Naive thymus-derived CD8-positive, alpha-beta T cell (primary cell): ENCODE data around the gene ETFBKMT. TPM values are rescaled to one million over a fixed set of nuclear protein-coding genes. Genes with fewer than 3 reads are reported as not detected.

Source experiments
- ATAC-seq, 2 donors: fragments of 150-1000 bp; cut with Tn5 transposase in 1 of 2; sonication (Bioruptor Pico), chemical (Tn5 transposase) in 1 of 2; 1 replicate in 1 of 2; 2 replicates in 1 of 2; pipeline ENCODE4 v1.10.0; 2021; ENCODE audit warnings: mild to moderate bottlenecking in 2 of 2, moderate library complexity in 2 of 2
- POLR2A ChIA-PET: fragments of 350-600 bp; sonication (Branson Sonifier 250); formaldehyde crosslinking; loops from one replicate; lab custom pipeline; 2021; ENCODE audit warnings: antibody characterized with exemption; lab: Charles Lee
- DNase-seq, 10 donors: peaks; one replicate each; pipeline versions ENCODE4 v3.0.0 to v3.0.0-alpha.2; 2020 to 2022
- H3K27ac Mint-ChIP-seq, 10 donors: one replicate each; pipeline ENCODE4 v1.8.0; 2020 to 2022; ENCODE audit warnings: mild to moderate bottlenecking in 10 of 10, mixed read lengths in 10 of 10, moderate library complexity in 4 of 10, inconsistent platforms in 1 of 10
- H3K27me3 Mint-ChIP-seq, 5 donors: one replicate each; pipeline ENCODE4 v1.8.0; 2021 to 2022; ENCODE audit warnings: mixed read lengths in 5 of 5
- H3K36me3 Mint-ChIP-seq, 3 donors: one replicate each; pipeline ENCODE4 v1.8.0; 2020 to 2022; ENCODE audit warnings: mixed read lengths in 3 of 3, mild to moderate bottlenecking in 2 of 3, inconsistent platforms in 1 of 3
- H3K4me1 Mint-ChIP-seq, 4 donors: one replicate each; pipeline ENCODE4 v1.8.0; 2021 to 2022; ENCODE audit warnings: mixed read lengths in 4 of 4
- H3K4me3 Mint-ChIP-seq, 10 donors: one replicate each; pipeline ENCODE4 v1.8.0; 2020 to 2022; ENCODE audit warnings: mild to moderate bottlenecking in 10 of 10, mixed read lengths in 10 of 10, moderate library complexity in 6 of 10, inconsistent platforms in 1 of 10
- H3K9me3 Mint-ChIP-seq, 9 donors: one replicate each; pipeline ENCODE4 v1.8.0; 2020 to 2022; ENCODE audit warnings: mixed read lengths in 9 of 9, mild to moderate bottlenecking in 3 of 9, inconsistent platforms in 1 of 9, moderate library complexity in 1 of 9
- polyA plus RNA-seq, 3 donors: library from polyadenylated mRNA; unstranded; fragments of 300-500 nt; fragmentation: Illumina TruSeq; gene quantifications; one replicate each; pipeline ENCODE4 v1.2.3, GENCODE V29; 2021
- total RNA-seq, 8 experiments: library from RNA in 2 of 8; stranded (reverse) in 2 of 8; gene quantifications; one replicate each; pipeline ENCODE4 v1.2.3 and lab custom pipeline; 2021 to 2026

ETFBKMT gene, protein sequence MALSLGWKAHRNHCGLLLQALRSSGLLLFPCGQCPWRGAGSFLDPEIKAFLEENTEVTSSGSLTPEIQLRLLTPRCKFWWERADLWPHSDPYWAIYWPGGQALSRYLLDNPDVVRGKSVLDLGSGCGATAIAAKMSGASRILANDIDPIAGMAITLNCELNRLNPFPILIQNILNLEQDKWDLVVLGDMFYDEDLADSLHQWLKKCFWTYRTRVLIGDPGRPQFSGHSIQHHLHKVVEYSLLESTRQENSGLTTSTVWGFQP
- total RNA-seq (1 to 10 TPM in 1 of 2 experiments, under 1 TPM in 1; 0.94 to 1.9 TPM), polyA plus RNA-seq (1 to 10 TPM in 1 of 3 donors, under 1 TPM in 2; 0.34 to 1.8 (median 0.62) TPM), total RNA-seq (lab: John Stamatoyannopoulos, UW) (1.2 to 3.5 (median 2.1) reads per million in 6 experiments)

DNA sequence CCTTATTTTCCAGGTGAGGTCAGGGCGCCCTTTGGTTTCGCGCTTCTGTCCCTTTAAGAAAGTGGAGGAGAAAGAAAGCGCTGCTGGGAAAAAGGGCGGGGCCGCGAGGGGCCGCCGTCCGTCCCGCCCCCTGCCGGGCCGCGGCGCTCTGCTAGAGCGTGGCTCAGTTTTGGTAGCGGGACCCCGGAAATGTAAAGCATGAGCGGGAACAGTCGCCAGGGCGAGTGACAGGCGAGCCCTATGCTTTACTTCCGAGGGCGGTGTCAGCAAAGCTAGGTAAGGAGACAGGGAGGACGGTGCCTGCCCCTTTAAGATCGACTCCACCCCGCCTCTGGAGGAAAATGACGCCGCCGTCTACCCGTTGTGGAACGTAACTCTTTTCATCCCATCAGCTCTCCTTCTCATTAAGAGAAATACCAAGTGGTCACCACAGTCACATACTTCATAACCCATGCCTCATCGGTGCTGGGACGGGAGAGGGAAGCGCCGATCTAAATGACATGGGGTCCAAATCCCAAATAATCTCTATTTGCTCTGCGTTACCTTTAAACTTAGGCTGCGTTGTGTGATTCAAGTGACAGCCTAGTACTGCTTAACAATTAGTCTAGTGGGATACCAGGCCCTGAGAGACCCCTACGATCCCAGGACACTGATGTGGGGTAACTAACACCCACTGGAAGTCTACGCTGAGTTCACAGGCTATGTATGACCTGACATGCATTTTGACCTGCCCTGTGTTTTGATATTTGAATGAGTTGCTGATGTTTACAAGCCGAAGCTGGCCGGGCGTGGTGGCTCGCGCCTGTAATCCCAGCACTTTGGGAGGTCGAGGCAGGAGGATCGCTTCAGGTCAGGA is at the start of gene ETFBKMT:
Gene ETFBKMT (plus strand): TSS at position 602 of the 856 bp plus-strand sequence. CDS start 2,266 bp downstream, outside the sequence.
- Mint-ChIP-seq H3K36me3 (peaks cover 0 to 5% (median 2%) of the 10 kb centered on the region in 3 donors), H3K4me1 (peaks cover 6 to 33% (median 13%) of the 10 kb centered on the region in 4 donors), H3K27me3 (no peaks in the 10 kb centered on the region), H3K9me3 (no peaks in the 10 kb centered on the region), H3K4me3 (peak within 1 kb of the TSS; percentile 88 to 99 (median 97)), H3K27ac (peak within 1 kb of the TSS; percentile 97 to 100 (median 99))
- POLR2A ChIA-PET, result interaction anchor here (0.5 to 2.5 kb wide), 26 partner anchors 10 to 1096 kb away, joined by 3 to 24 read pairs (median 4); partner anchors contain the start of genes AMN1, RESF1 and YARS2
- ATAC-seq (peak; percentile 97 to 99), DNase-seq (peak; percentile 85 to 96 (median 92))

DNA sequence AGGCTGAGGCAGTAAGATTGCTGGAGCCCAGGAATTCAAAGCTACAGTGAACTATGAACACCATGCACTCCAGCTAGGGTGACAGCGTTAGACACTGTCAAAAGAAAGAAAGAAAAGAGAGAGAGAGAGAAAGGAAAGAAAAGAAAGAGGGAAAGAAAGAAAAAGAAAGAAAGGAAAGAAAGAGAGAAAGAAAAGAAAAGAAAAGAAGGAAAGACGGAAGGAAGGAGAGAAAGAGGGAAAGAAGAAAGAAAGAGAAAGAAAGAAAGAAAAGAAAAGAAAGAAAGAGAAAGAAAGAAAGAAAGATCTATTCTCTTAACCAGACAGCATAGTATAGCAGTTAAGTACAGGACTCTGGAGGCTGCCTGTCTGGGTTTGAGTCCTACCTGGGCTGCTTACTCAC is 46.7 kb upstream of the ETFBKMT start:
- DNase-seq, result no peak
- no peaks in the 10 kb centered on the region for H3K4me1 Mint-ChIP-seq
- H3K27ac Mint-ChIP-seq, result no peak overlapping the region
- no peak overlapping the region for H3K4me3 Mint-ChIP-seq
- H3K9me3 Mint-ChIP-seq, result peaks cover 0 to 15% (median 10%) of the 10 kb centered on the region in 9 donors
- POLR2A ChIA-PET, result no interaction called here
- peaks cover 2 to 14% (median 4%) of the 10 kb centered on the region in 5 donors for H3K27me3 Mint-ChIP-seq
- peaks cover 0 to 3% (median 0%) of the 10 kb centered on the region in 3 donors for H3K36me3 Mint-ChIP-seq
- no peak for ATAC-seq

DNA sequence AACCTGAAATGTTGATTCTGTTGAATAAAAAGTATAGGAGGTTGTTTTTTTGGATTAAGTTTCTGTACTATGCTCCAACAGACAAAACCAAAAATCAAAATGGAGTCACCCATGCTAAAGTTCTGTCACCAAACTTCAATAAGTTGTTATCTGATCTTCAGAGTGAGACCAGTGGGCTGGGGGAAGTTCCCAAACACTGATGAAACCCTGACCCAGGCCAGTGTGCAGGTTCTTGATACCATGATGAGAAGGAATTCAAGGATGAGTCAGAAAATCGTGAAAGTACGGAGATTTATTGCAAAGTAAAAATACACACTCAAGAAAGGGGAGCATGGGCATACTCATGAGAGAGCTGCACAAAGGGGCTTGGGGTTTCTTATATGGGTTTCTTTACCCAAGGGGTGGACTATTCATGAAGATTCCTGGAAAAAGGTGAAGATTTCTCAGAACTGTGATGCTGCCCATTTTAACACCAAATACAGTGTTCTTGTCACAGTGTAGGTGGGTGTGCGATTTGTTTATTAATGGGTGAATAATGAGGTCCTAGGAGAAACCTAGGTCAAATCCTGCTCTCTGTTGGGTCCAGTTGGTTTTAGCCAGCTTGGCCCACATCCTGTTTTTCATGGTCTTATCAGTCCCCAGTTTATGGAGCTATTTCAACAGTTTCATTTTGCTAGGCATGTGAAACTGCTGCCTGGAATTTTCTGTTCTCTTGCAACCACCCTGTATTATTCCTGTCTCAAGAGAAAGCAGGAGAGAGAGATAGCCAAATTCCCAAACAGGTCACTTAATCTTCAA is 41.1 kb upstream of the ETFBKMT start:
- Mint-ChIP-seq H3K36me3 (no peaks in the 10 kb centered on the region), H3K27ac (no peak overlapping the region), H3K4me1 (peaks cover 0 to 3% (median 0%) of the 10 kb centered on the region in 4 donors), H3K4me3 (no peak overlapping the region), H3K27me3 (peaks cover 0 to 4% (median 2%) of the 10 kb centered on the region in 5 donors), H3K9me3 (no peaks in the 10 kb centered on the region)
- POLR2A ChIA-PET, result no interaction called here
- DNase-seq (no peak), ATAC-seq (no peak)

DNA sequence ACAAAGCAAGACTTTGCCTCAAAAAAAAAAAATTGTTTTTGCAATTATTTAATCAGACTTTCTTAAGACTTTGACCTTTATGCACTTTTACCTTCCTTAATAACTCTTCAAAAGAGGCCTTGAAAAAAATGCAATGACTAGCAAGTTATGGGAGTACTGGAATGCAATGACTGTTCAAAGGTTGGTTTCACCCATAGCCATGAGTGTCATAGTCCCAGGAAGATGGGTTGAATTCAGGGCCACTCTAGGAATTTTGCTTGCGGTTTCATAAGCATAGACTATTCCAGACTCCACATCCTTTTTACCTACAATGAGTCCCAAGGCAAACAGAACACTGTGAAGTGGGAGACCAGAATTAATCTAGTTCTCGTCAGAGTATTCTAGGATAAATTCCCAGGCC is 39.2 kb upstream of the ETFBKMT start:
- ATAC-seq (no peak), DNase-seq (no peak)
- Mint-ChIP-seq H3K27ac (no peak overlapping the region), H3K36me3 (no peaks in the 10 kb centered on the region), H3K9me3 (no peaks in the 10 kb centered on the region), H3K4me1 (peaks cover 0 to 3% (median 0%) of the 10 kb centered on the region in 4 donors), H3K27me3 (peaks cover 0 to 4% (median 2%) of the 10 kb centered on the region in 5 donors), H3K4me3 (no peak overlapping the region)
- POLR2A ChIA-PET, result no interaction called here

DNA sequence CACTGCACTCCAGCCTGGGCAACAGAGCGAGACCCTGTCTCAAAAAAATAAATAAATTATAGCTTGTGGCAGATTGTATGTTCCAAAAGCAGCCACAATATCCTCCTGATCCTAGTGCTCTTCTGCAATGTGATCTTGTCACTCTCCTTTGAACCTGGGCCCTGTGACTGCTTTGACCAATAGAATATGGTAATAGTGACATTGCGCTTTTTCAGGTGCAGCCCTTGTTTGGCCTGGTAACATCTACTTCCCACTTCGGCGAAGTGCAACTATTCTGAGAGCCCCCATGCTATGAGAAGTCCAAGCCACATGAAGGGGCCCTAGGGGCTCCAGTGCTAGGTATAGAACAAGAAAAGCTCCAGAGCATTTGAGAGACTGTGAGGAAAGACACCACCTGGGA is 37.5 kb upstream of the ETFBKMT start:
- Mint-ChIP-seq H3K27me3 (peaks cover 0 to 4% (median 0%) of the 10 kb centered on the region in 5 donors), H3K4me3 (no peak overlapping the region), H3K9me3 (no peaks in the 10 kb centered on the region), H3K4me1 (peaks cover 0 to 6% (median 0%) of the 10 kb centered on the region in 4 donors), H3K36me3 (peaks cover 0 to 2% (median 0%) of the 10 kb centered on the region in 3 donors), H3K27ac (no peak overlapping the region)
- DNase-seq, result no peak
- POLR2A ChIA-PET, result no interaction called here
- ATAC-seq, result no peak

DNA sequence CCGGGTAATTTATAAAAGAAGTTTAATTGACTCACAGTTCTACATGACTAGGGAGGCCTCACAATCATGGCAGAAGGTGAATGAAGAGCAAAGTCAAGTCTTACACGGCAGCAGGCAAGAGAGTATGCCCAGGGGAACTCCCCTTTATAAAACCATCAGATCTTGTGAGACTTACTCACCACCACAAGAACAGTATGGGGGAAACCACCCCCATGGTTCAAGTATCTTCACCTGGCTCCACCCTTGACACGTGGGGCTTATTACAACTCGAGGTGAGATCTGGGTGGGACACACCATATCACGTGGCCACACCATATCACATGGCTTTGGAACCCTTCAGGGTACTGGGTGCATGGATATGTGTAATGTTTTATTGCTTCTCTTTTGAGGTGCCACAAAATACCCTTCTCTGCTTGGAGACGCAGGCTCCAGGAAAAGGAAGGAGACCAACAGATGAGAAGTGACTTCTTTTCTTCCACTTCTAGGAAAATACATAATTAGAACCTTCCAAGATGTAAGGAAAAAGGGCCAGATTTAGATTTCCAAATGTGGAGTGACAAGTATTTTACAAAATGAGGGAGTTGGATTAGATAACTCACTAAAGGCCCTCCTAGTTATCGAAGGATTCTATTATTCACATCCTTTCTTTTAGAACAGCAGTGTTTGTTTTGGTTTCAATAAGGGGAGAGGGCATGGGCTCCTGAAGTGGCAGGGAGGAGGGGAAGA is 33.1 kb upstream of the ETFBKMT start:
- Mint-ChIP-seq H3K27ac (no peak overlapping the region), H3K36me3 (peaks cover 0 to 2% (median 0%) of the 10 kb centered on the region in 3 donors), H3K9me3 (no peaks in the 10 kb centered on the region), H3K27me3 (peaks cover 0 to 2% (median 0%) of the 10 kb centered on the region in 5 donors), H3K4me1 (peaks cover 0 to 4% (median 0%) of the 10 kb centered on the region in 4 donors), H3K4me3 (no peak overlapping the region)
- POLR2A ChIA-PET, result no interaction called here
- DNase-seq (no peak), ATAC-seq (no peak)

DNA sequence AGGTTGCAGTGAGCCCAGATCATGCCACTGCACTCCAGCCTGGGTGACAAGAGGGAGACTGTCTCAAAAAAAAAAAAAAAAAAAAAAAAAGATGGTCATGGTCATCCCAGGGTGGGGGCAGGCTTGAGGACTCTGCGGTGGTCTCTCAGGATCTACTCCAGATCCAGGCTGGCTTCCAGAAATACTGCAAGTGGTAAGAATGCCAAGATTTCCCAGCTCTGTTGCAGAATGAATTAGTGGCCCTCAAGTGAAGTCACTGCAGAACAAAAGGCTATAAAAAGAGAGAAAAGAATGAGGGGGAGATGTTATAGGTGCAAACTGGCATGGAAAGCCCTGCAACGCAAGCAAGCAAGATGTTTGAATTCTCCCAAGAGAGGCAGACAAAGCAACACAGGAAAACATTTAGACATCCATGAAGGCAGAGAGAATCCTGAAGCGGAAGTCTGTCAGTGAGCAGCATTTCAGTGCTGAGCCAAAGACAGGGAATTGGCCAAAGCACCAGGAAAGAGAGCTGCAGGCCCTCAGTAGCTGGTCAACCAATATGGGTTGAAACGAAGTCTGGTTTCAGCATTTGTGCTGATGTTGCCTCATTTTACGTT is 31.9 kb upstream of the ETFBKMT start:
- Mint-ChIP-seq H3K36me3 (peaks cover 0 to 2% (median 0%) of the 10 kb centered on the region in 3 donors), H3K27ac (no peak overlapping the region), H3K27me3 (peaks cover 0 to 2% (median 0%) of the 10 kb centered on the region in 5 donors), H3K4me3 (no peak overlapping the region), H3K4me1 (peaks cover 0 to 9% (median 0%) of the 10 kb centered on the region in 4 donors), H3K9me3 (no peaks in the 10 kb centered on the region)
- no peak for DNase-seq
- no peak for ATAC-seq
- POLR2A ChIA-PET, result no interaction called here

DNA sequence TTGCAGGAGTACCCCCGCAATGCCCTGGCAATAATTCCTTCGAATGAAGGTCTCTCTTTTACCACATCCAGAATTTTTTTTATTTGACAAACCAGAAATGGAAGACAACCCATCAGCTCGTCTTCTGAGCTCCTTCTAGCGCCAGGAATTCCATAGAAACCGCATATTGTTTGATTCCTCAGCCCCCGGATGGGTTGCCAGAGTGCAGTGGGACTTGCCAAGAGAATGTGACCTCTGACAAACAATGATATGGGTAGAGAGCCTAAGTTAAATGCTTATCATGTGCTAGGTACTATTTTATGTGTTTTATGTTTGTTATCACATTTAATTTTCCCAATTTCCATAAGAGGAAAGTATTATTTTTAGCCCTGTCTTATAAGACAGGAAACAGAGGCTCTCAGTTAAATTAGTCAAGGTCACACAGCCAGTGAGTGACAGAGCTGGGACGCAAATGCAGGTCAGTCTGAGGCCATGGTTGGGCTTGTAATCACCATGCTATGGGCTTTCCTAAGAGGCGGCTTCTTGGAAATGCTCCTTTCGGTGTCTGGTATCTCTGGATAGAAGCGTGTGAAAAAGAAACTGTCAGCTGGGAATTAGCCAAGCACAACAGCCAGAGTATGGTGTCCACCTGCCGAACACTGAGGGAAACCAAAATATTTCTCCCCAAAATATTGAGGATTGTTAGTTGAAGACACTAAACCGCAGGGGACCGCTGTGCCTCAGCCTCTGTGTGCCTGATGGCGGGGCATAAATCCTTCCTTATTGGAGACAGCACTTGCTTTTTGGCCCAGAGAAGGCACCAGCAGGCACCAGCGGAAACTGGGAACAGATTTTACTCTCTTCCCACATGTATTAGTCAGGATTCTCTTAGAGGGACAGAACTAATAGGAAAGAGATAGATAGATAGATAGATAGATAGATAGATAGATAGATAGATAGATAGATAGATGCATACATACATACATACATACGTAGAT is 29.4 kb upstream of the ETFBKMT start:
- Mint-ChIP-seq H3K27me3 (peaks cover 0 to 2% (median 0%) of the 10 kb centered on the region in 5 donors), H3K36me3 (peaks cover 0 to 2% (median 0%) of the 10 kb centered on the region in 3 donors), H3K9me3 (no peaks in the 10 kb centered on the region), H3K4me3 (no peak overlapping the region), H3K4me1 (peaks cover 0 to 9% (median 0%) of the 10 kb centered on the region in 4 donors), H3K27ac (peak overlapping the region in 2 of 10 donors; percentile 5 to 12)
- DNase-seq (no peak), ATAC-seq (no peak)
- POLR2A ChIA-PET, result no interaction called here

DNA sequence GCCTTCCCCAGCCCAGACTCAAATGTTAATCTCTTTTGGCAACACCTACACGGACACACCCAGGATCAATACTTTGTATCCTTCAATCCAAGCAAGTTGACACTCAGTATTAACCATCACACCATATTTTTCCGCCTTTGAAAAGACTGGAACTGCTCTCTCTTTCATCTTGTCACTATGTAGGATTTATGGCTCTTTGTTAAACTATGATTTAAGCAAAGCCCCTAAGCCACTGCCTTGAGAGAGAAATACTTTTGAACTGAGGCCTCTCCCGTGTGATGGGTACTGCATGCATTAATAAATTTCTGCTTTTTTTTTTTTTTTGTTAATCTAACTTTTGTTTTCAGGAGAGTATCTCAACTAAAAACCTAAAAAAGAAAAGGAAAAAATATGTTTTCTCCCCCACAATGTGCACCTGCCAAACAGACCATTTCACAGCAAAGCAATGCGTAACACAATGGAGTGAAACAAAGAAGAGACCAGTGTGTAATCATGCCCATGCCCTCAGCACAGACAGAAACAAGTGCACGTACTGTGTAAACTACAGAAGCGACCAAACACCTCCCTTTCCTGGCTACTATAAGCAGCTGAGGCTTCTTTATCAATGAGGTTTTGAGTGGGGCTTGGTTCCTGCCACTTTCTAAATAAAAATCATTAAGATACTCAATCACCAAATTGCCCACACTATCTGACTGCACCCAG is 28.3 kb upstream of the ETFBKMT start:
- H3K27ac Mint-ChIP-seq, result no peak overlapping the region

DNA sequence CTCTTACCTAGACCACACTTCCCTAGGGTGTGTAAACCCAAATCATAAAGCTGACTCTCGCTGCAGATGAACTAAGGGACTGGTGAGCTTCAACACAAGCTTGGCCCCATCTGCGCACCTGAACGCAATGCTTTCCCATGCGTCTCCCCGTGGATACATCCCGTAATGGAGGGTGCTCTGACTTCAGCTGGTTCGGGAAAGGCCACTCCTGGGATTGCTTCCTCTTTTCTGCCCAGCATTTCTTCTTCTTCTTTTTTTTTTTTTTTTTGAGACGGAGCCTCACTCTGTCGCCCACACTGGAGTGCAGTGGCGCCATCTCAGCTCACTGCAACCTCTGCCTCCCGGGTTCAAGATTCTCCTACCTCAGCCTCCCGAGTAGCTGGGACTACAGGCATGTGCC is 27.7 kb upstream of the ETFBKMT start:
- peaks cover 1 to 14% (median 7%) of the 10 kb centered on the region in 4 donors for H3K4me1 Mint-ChIP-seq
- no peak for ATAC-seq
- no peaks in the 10 kb centered on the region for H3K27me3 Mint-ChIP-seq
- H3K4me3 Mint-ChIP-seq, result no peak overlapping the region
- no peaks in the 10 kb centered on the region for H3K36me3 Mint-ChIP-seq
- POLR2A ChIA-PET, result no interaction called here
- no peaks in the 10 kb centered on the region for H3K9me3 Mint-ChIP-seq
- peak overlapping the region in 2 of 10 donors; percentile 19 to 29 for H3K27ac Mint-ChIP-seq
- DNase-seq, result no peak

More for the DNA sequence above, 28.3 kb upstream of the ETFBKMT start:
- POLR2A ChIA-PET, result no interaction called here
- Mint-ChIP-seq H3K4me1 (peaks cover 0 to 8% (median 2%) of the 10 kb centered on the region in 4 donors), H3K9me3 (no peaks in the 10 kb centered on the region), H3K36me3 (peaks cover 0 to 2% (median 0%) of the 10 kb centered on the region in 3 donors), H3K27me3 (peaks cover 0 to under 1% (median 0%) of the 10 kb centered on the region in 5 donors), H3K4me3 (no peak overlapping the region)
- DNase-seq (no peak), ATAC-seq (no peak)
